Heart left ventricle (tissue), 16 donors: ENCODE data around the gene TMEM258. TPM values are rescaled to one million over a fixed set of nuclear protein-coding genes. Genes with fewer than 3 reads are reported as not detected.

ENCODE experiments used
- ATAC-seq, 4 donors: fragments of 200-7000 bp; cut with Tn5 transposase; one replicate each; pipeline ENCODE4 v1.9.1; 2020 to 2022; ENCODE audit warnings: moderate library complexity in 4 of 4, mild to moderate bottlenecking in 3 of 4, moderate number of reproducible peaks in 1 of 4
- DNase-seq, 5 donors: peaks; one replicate each; pipeline ENCODE4 v3.0.0-alpha.2; 2020
- H3K27ac ChIP-seq, 12 donors: fragments of 200-600 bp; sonication (generic) in 4 of 12; one replicate each; pipeline versions ENCODE4 v1.5.0 to v1.8.0; 2016 to 2022; ENCODE audit warnings: mild to moderate bottlenecking in 2 of 12
- H3K27me3 ChIP-seq, 9 donors: fragments of 200-600 bp; sonication (generic) in 2 of 9; one replicate each; pipeline versions ENCODE4 v1.5.1 to v1.8.0; 2016 to 2022; ENCODE audit warnings: mild to moderate bottlenecking in 3 of 9
- H3K36me3 ChIP-seq, 9 donors: fragments of 200-600 bp; sonication (generic) in 2 of 9; one replicate each; pipeline versions ENCODE4 v1.5.0 to v1.8.0; 2018 to 2022; ENCODE audit warnings: mild to moderate bottlenecking in 2 of 9
- H3K4me1 ChIP-seq, 12 donors: fragments of 200-600 bp; sonication (generic) in 4 of 12; one replicate each; pipeline versions ENCODE4 v1.5.0 to v1.8.0; 2016 to 2022; ENCODE audit warnings: mild to moderate bottlenecking in 3 of 12
- H3K4me3 ChIP-seq, 12 donors: fragments of 200-600 bp; sonication (generic) in 4 of 12; one replicate each; pipeline versions ENCODE4 v1.5.0 to v1.8.0; 2017 to 2022; ENCODE audit warnings: mild to moderate bottlenecking in 9 of 12, moderate library complexity in 4 of 12
- H3K9me3 ChIP-seq, 12 donors: fragments of 200-600 bp; sonication (generic) in 4 of 12; one replicate each; pipeline versions ENCODE4 v1.5.0 to v1.8.0; 2016 to 2022; ENCODE audit warnings: mild to moderate bottlenecking in 1 of 12
- POLR2A ChIP-seq, 2 donors: fragments of 450-650 bp; IDR thresholded peaks; one replicate each; pipeline ENCODE4 v1.6.1; 2017; ENCODE audit warnings: antibody characterized with exemption in 2 of 2, mild to moderate bottlenecking in 2 of 2, moderate library complexity in 2 of 2
- WGBS, 4 donors: extraction: QIAGEN DNeasy Blood & Tissue Kit in 2 of 4; methylation state at CpG; one replicate each; pipeline versions ENCODE4 v1.1.5 to v1.1.7; 2013 to 2018; 5-methylcytosine and 5-hydroxymethylcytosine counted together
- intact Hi-C, 10 donors: fragments of 100-400 bp; cut with DNase I; formaldehyde crosslinking; loops; one replicate each; pipeline versions ENCODE4 v1.11.1 to v1.14.2; 2022
- polyA plus RNA-seq, 2 donors: library from polyadenylated mRNA; stranded (reverse); fragments of 200-250 nt; gene quantifications; one replicate each; pipeline ENCODE4 v1.2.3, GENCODE V29; 2013
- total RNA-seq, 9 donors: library from RNA; depleted of rRNA in 2 of 9; stranded (reverse); fragments of >200 nt in 2 of 9; fragmentation: NEBNext Ultra II Directional in 3 of 9; extraction: Animal tissue kit (Norgen Biotek cat#: 25700) in 3 of 9; gene quantifications; one replicate each; pipeline versions ENCODE4 v1.1.0 to v1.2.4, GENCODE V29; 2016 to 2023
- TF ChIP-seq, protein P1 (sequence below), 12 donors: fragments of 200-600 bp; sonication (generic) in 4 of 12; IDR thresholded peaks; one replicate each; pipeline versions ENCODE4 v1.5.0 to v1.8.0; 2018 to 2022; ENCODE audit warnings: antibody characterized with exemption in 12 of 12, mild to moderate bottlenecking in 5 of 12
- donor health status: ischemic (EF 13 %, LVEDD 7.1; RV severe dilation, severe dysfunction).
- donor health status: healthy with polysubstance abuse.
- donor health status: DM: no; HTN: yes; CAD: no.
- donor health status: DM: no; HTN: no; CAD: no.
- donor health status: ischemic (EF 25% LVEDD 6.9; RV normal size, moderate dysfunction).
- donor health status: ischemic (EF 25% LVEDD 5.7; RV mildly dilated, moderate dysfunction).
- donor health status: healthy.
- donor health status: DM: yes; HTN: yes; CAD: no.
- donor health status: ischemic (EF 35%, LVEDD 5.7; RV mildly dilated, moderate dysfunction).
- donor health status: nonischemic (EF 11% LVEDD 7.7; RV severe dilation, severe dysfunction).
- donor health status: DM: yes; HTN: yes; CAD: no.
- donor health status: PGD.
- donor health status: ischemic (EF 29% LVEDD 5.4; RV normal size, mild dysfunction).
- donor health status: nonischemic (EF 23%, LVEDD 6.1; RV moderate dilation, normal function).

The TMEM258 gene
- total and polyA plus RNA-seq, 11 donors: 48.0 to 139 (median 109) TPM

DNA sequence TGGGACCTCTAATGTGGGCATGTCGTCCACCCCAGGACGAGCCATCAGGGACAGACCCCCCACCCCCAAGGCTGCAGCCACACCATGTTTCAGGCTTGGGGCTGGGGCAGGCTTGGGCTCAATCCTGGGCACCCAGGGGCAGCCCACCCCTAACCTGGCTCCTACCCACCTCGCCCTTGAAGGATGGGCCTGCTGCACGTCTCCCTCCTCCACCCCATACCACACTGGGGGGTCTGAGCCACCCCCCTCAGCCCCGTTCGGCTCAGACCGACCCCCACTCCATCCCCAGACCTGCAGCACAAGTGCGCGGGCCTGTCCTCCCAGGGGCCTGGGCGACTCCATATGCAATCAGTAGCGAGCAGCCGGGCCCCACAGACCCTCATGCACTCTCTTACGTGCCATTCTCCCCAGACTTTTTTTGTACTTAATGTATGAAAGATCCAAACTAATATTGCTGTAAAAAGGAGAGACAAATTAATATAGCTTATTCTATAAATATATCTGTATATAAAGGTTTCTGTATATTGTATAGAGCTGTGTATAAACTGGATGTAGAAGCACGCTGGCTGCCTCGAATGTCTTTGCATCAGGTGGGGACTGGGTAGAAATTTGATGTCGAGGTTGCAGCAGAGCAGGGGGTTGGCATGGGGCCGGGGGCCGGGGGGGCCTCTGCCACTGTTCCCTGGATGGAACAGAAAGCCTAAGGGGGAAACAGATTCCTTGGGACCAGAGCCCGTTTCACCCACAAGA lies 45.8 kb downstream of the TMEM258 start:
- intact Hi-C loops: loop anchor here in 2 of 10 donors (2.0 to 5.0 kb wide), 2 partner anchors 361 to 362 kb away; no protein-coding TSS in a partner anchor
- WGBS, 4 donors: 81 to 86% (median 83%) methylated on average over 17 to 19 of the region's 19 CpGs
- H3K27me3 ChIP-seq: no peaks in the 10 kb centered on the region
- ATAC-seq: no peak
- H3K4me1 ChIP-seq: peaks cover 0 to 9% (median 5%) of the 10 kb centered on the region in 12 donors
- no peak for TF ChIP-seq POLR2A (IDR thresholded peaks at IDR 0.05)
- TF ChIP-seq, protein P1, sequence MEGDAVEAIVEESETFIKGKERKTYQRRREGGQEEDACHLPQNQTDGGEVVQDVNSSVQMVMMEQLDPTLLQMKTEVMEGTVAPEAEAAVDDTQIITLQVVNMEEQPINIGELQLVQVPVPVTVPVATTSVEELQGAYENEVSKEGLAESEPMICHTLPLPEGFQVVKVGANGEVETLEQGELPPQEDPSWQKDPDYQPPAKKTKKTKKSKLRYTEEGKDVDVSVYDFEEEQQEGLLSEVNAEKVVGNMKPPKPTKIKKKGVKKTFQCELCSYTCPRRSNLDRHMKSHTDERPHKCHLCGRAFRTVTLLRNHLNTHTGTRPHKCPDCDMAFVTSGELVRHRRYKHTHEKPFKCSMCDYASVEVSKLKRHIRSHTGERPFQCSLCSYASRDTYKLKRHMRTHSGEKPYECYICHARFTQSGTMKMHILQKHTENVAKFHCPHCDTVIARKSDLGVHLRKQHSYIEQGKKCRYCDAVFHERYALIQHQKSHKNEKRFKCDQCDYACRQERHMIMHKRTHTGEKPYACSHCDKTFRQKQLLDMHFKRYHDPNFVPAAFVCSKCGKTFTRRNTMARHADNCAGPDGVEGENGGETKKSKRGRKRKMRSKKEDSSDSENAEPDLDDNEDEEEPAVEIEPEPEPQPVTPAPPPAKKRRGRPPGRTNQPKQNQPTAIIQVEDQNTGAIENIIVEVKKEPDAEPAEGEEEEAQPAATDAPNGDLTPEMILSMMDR (IDR thresholded peaks at IDR 0.05): no peak
- H3K4me3 ChIP-seq: no peak overlapping the region
- no peak overlapping the region for H3K27ac ChIP-seq
- peaks cover 0 to 19% (median 4%) of the 10 kb centered on the region in 9 donors for H3K36me3 ChIP-seq
- no peak for DNase-seq
- no peaks in the 10 kb centered on the region for H3K9me3 ChIP-seq

- H3K36me3 ChIP-seq: peaks cover 0 to 26% (median 10%) of the 10 kb centered on the region in 9 donors
- peaks cover 0 to 9% (median 5%) of the 10 kb centered on the region in 12 donors for H3K4me1 ChIP-seq
- no peak overlapping the region for H3K4me3 ChIP-seq
- H3K9me3 ChIP-seq: no peaks in the 10 kb centered on the region
- H3K27ac ChIP-seq: no peak overlapping the region
- H3K27me3 ChIP-seq: no peaks in the 10 kb centered on the region
- ATAC-seq (no peak), DNase-seq (no peak)
- intact Hi-C loops: loop anchor here in 2 of 10 donors (2.0 to 5.0 kb wide), 2 partner anchors 361 to 363 kb away; no protein-coding TSS in a partner anchor
- TF ChIP-seq POLR2A (IDR thresholded peaks at IDR 0.05): no peak
- TF ChIP-seq, protein P1 (IDR thresholded peaks at IDR 0.05): no peak
- 79 to 86% (median 83%) methylated on average over 7 to 15 of the region's 15 CpGs for WGBS, 4 donors
These were observed 46.5 kb downstream of the TMEM258 start for GRCh38 chr11:61745781-61746441.

DNA sequence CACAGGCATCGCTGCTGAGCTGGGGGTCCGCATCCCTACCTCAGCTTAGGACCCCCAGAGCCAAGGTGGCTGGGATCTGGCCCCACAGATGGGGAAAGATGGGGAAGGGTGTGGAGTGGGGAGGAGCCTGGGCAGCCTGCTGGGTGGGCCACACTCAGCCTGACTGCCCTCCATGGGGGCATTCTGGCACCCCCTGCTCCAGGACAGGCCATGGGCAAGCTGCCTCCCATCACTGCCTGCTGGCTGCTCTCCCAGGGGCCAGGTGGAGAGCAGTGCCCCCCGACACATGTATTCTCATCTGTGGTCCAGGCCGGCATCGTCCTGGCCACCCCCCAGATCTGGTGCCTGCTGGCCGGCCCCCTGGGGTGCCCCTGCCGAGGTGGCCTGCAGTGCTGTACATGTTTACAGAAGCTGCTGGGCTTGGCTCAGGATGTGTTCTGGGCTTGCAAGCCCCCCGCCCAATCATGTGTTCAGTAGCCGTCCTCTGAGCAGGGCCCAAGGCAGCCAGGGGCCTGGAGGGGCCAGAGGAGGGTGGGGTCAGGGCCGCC lies 47.7 kb downstream of the TMEM258 start:
- Histone ChIP-seq H3K27me3 (no peaks in the 10 kb centered on the region), H3K4me1 (peaks cover 0 to 9% (median 5%) of the 10 kb centered on the region in 12 donors), H3K36me3 (peaks cover 0 to 34% (median 10%) of the 10 kb centered on the region in 9 donors), H3K27ac (no peak overlapping the region), H3K4me3 (no peak overlapping the region), H3K9me3 (no peaks in the 10 kb centered on the region)
- no peak for ATAC-seq
- no peak for DNase-seq
- intact Hi-C loops: loop anchor here in 1 of 10 donors (5.0 kb wide), 1 partner anchor 363 kb away; no protein-coding TSS in a partner anchor
- TF ChIP-seq, protein P1 (IDR thresholded peaks at IDR 0.05): no peak
- no peak for TF ChIP-seq POLR2A (IDR thresholded peaks at IDR 0.05)
- 83 to 100% (median 95%) methylated on average over 2 to 10 of the region's 10 CpGs for WGBS, 4 donors

DNA sequence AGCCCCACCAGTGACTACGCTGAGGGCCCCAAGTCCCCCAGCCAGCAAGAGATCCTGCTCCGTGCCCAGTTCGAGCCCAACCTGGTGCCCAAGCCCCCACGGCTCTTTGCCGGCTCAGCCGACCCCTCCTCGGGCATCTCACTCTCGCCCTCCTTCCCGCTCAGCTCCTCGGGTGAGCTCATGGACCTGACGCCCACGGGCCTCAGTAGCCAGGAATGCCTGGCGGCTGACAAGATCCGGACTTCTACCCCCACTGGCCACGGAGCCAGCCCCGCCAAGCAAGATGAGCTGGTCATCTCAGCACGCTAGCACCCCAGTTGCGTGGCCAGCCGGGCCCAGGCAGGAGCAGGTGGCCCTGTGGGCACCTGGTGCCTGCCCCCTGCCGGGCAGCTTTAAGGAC lies 48.2 kb downstream of the TMEM258 start:
- no peak for ATAC-seq

More for the DNA sequence above, 48.2 kb downstream of the TMEM258 start:
- Histone ChIP-seq H3K27ac (no peak overlapping the region), H3K36me3 (peaks cover 0 to 34% (median 10%) of the 10 kb centered on the region in 9 donors), H3K4me3 (no peak overlapping the region), H3K4me1 (peaks cover 0 to 9% (median 5%) of the 10 kb centered on the region in 12 donors), H3K27me3 (no peaks in the 10 kb centered on the region), H3K9me3 (no peaks in the 10 kb centered on the region)
- no peak for DNase-seq
- intact Hi-C loops: no loop called here
- WGBS, 4 donors: 89 to 92% (median 91%) methylated on average over 20 of the region's 20 CpGs
- no peak for TF ChIP-seq POLR2A (IDR thresholded peaks at IDR 0.05)
- TF ChIP-seq, protein P1 (IDR thresholded peaks at IDR 0.05): no peak
